Right hindlimb (tissue), 1 donor: ENCODE data around the gene MAPK6.
A peak's percentile ranks its signal among the peaks of the same experiment; 100 is the strongest.
"Not testable (repeated sequence)": the region's sequence is repeated elsewhere in the genome, so short reads cannot be mapped to it uniquely, and the experiment has no call there.

Source experiments
- DNase-seq: peaks from one replicate; pipeline ENCODE4 v3.0.0-alpha.2; 2018

The MAPK6 gene

DNA sequence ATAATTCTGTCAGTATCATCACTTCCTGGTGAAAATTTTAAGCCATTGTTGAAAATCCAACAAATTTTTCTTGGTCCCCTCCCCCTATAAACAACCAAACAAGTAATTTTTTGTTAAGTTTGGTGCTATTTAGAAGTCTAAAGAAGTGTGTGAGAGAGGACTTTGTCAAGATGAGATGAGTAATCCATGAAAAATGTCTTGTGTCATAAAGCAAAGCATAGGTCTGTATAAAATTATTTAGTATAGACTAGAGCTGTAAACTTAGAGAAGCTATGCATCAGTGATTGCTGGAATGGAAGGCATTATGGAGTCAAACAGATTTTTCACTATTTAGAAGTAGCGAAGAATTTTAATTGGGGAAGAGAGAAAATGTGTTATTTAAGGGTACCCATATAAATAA is 31.4 kb downstream of the MAPK6 start:
- DNase-seq: no peak

- no peak for DNase-seq
Observed at GRCh38 chr15:52052066-52052935, 33.3 kb downstream of the MAPK6 start.

- DNase-seq: no peak
Observed at GRCh38 chr15:52054381-52054780, 35.4 kb downstream of the MAPK6 start.

- not testable (repeated sequence) for DNase-seq
Observed at GRCh38 chr15:52054858-52055257, 35.8 kb downstream of the MAPK6 start.

GRCh38 chr15:52056001-52056400 is 37.0 kb downstream of the MAPK6 start:
- DNase-seq: no peak

DNA sequence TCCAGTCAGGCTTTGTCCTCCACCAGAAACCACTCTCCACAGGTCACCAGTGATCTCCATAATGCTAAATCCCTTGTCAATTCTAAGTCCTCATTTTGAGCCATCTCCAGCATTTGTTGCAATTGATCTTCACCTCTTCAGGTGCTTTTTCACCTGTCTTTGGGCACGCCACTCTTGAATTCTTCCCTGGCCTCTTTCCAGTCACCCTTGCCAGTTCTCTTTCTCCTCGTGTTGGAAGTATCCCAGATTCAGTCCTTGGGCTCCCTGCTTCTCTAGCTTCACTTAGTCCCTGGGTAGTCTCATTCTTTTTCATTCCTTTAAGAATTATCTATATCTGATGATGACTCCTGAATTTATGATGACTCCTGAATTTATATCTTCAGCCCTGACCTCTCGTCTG is 37.5 kb downstream of the MAPK6 start:
- no peak for DNase-seq

- no peak for DNase-seq
Observed at GRCh38 chr15:52057996-52058395, 39.0 kb downstream of the MAPK6 start.

GRCh38 chr15:52060501-52060900 is 41.5 kb downstream of the MAPK6 start:
- no peak for DNase-seq

DNA sequence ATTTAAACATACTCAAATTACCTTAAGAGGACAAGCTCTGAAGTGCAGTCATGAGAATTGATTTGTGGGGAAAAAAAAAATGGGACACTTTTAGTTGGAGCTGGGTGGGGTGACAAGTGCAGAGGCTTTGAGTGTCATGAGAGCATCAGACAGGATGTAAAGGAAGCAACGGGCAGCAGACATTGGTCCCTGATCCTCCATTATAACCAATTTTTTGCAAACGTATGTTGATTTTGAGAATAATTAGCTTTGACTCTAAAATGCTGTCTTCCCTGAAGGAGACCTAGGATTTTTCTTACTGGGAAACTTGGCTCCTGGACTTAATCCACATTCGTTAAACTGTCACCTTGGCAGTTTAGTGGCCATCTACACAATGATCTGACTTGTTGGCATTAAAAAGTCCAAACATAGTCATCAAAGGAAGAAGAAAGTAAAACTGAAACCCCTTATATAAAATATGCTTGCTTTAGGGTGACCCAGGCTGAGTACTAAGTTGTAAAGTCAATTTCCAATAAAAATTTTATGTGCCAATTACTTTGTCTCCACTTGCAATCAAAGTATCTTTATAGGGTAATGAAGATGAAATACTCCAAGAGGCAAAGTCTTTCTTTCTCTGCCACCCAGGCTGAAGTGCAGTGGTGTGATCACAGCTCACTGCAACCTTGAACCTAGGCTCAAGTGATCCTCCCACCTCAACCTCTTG is 48.0 kb downstream of the MAPK6 start:
- DNase-seq: no peak

DNA sequence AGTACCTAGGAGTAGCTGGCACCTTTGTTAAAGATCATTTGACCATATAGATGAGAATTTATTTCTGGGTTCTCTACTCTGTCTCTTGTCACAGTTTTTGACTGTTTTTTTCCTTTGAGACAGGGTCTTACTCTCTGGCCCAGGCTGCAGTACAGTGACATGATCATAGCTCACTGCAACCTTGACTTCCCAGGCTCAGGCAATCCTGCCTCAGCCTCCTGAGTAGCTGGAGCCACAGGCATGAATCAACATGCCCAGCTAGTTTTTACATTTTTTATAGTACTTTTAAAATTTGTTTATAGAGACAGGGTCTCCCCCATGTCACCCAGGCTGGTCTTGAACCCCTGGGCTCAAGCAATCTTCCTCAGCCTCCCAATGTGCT is 48.5 kb downstream of the MAPK6 start:
- no peak for DNase-seq

- no peak for DNase-seq
Observed at GRCh38 chr15:52068004-52068615, 49.1 kb downstream of the MAPK6 start.

DNA sequence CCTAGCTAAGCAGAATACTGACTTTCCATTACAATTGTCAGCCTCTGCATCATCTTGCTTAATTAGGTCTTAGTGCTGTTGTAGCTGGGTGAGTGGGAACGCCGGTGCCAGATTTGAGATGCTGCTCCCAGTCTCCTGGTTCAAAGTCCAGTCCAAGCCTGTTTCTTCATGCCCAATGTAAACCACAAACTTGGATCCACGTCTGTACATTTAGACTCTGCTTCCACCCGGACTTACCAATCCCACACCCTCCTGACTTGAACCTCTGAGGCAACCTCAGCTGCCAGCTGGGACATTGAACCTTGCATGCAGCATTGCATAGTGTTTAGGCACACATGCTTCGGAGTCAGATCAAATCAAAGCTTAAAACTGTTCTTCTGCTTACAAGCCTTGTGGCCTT is 50.5 kb downstream of the MAPK6 start:
- no peak for DNase-seq

- DNase-seq: no peak
Observed at GRCh38 chr15:52071570-52071969, 52.6 kb downstream of the MAPK6 start.

- DNase-seq: no peak
Observed at GRCh38 chr15:52076889-52077781, 58.1 kb downstream of the MAPK6 start.

DNA sequence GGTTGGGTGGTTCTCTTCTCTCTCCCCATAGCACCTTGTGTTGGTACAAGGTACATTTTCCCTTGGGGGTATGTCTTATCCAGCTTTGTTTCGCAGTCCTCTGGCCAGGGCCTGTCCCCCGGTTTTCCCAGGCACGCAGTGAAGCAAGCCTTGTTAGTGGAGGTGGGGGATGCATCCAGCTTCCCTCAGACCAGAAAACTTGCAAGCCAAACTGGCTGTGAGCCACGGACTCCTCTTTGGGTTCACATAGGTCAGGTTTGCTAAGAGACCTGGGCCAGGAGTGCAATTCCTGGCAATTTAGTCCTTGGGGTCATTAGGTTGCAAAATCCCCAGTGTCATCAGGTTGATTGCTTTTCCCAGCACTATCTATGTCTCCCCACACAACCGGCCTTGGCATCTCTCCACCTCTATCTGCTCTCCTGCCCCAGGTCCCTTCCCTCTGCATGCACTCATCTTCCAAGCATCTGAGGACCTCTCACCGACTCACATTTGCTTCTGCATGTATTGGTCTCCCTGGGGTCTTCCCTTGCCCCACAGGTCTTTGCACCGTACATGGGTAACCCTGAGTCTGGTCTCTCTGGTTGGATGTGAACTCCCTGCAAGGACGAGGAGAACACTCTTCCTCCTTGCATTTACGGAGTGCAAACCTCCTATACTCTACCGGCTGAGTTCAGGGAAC is 59.3 kb downstream of the MAPK6 start:
- no peak for DNase-seq

- peak; percentile 58 for DNase-seq
Observed at GRCh38 chr15:52078876-52079700, 60.1 kb downstream of the MAPK6 start.

DNA sequence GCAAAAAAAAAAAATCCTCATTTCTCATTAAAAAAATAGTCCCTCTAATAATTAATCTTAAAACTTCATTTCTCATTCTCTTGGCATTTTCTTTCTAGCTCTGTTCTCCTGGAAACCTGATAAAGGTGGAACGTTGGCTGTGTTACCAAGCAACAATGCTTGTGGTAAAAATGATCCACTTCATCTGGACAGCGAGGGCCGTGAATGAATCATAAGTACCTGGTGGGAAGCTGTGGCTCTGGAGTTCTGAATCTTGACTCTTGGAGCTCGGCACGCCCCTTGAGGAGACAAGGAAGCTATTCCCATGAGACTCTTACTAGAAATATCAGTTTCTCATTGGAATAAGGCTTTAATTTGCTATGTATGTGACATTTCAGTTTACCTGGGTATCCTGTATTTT is 61.0 kb downstream of the MAPK6 start:
- no peak for DNase-seq

DNA sequence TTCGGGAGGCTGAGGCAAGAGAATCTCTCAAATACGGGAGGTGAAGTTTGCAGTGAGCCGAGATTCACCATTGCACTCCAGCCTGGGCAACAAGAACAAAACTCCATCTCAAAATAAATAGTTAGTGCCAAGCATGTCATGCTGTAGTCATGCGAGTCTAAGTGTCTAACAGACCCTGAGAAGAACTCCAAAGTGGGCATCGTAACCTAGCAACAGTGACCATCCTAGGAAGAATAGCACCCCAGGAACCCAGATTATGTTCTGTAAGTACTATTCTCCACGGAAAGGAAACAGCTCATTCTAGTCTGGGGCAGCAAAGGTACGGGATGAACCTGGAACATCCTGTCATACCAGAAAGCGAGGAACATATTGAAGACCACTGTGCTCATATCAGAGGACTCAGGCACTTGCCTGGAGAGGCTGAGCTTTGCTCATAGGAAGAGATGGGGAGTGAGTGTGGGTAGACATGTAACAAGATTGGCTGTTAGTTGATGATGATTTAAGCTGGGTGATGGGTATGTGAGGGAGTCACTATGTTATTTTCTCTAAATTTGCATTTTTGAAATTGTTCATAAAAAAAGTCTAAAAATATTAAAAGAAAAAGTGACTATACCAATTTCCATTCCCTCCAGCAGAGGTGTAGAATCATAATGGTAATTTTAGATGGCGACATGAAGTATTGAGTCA is 61.8 kb downstream of the MAPK6 start:
- DNase-seq: no peak

DNA sequence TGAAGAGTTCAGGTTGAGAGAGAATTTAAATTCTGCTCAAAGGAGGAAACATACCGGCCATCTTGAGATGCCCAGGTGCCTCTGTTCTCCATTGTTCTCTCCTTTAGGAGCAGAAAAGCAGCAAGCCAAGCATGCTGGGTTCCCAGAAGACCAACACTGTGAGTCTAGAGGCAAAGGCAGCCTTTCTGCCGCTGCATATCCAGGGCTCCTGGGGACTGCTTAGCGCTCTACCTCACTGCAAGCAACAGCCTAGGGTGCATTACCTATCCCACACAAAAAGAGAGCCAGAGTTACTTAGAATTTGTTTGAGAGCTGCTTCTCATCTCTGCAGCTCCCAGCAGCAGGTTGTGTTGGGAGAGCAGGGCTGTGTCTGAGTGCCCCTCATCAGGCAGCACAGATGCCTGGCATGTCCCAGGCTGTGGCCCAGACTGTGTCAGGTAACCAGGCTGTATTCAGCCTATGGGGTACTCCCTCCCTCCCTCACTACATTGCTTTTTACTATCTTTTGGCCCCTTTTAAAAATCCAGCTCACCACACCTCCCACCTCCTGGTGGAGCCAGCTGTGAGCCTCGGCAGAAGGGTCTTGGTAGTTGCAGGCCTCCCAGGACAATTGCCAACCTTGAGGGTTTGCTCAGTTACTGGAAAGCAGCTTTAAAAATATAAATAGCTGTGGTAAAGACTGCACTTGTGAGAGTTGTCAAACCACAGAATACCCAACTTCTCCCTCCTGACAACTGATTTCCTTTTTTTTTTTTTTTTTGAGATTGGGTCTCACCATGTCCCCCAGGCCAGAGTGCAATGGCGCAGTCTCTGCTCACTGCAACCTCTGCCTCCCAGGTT is 63.4 kb downstream of the MAPK6 start:
- no peak for DNase-seq

DNA sequence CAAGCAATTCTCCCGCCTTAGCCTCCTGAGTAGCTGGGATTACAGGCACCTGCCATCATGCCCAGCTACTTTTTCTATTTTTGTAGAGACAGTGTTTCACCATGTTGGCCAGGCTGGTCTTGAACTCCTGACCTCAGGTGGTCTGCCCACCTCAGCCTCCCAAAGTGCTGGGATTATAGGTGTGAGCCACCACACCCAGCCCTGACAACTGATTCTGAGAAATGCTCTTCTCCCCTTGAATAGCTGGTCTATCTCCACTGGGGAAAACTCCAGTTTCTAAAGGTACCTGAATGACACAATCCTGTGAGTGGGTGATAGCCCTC is 64.0 kb downstream of the MAPK6 start:
- DNase-seq: not testable (repeated sequence)
